ENCODE data around the gene CHAT.

CHAT gene

GRCh38 chr10:49622426-49623425 is 8.9 kb downstream of the CHAT start:
- FAIRE-seq (no peak), DNase-seq (ENCODE audit: insufficient read length, low spot score) (no peak)
- TF ChIP-seq TAF1 (IDR thresholded peaks at IDR 0.05; ENCODE audit: low read depth, low read length) (no peak), PAX5 (IDR thresholded peaks at IDR 0.05; ENCODE audit: insufficient read depth, low read length, severe bottlenecking) (no peak), POU2F2 (IDR thresholded peaks at IDR 0.05; ENCODE audit: low read depth, low read length) (no peak), POLR2AphosphoS5 (IDR thresholded peaks at IDR 0.05; ENCODE audit: low read depth, low read length) (no peak), POLR2A (IDR thresholded peaks at IDR 0.05; ENCODE audit: low read depth, low read length) (no peak), SPI1 (IDR thresholded peaks at IDR 0.05; ENCODE audit: low read depth, low read length) (no peak)

DNA sequence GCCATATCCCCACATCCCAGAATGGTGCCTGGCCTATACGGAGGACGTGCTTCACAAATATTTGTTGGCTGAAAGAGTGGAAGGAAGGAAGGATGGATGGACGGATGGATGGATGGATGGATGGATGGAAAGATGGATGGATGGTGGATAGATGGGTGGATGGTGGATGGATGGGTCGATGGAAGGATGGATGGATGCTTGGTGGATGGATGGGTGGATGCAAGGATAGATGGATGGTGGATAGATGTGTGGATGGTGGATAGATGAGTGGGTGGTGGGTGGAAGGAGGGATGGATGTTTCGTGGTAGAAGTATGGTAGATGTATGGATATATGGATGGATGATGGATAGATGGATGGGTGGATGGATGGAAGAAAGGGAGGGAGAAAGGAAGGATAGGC is 10.8 kb downstream of the CHAT start:
- DNase-seq (ENCODE audit: insufficient read length, low spot score) (no peak), FAIRE-seq (no peak)
- TF ChIP-seq POLR2A (IDR thresholded peaks at IDR 0.05; ENCODE audit: low read depth, low read length) (no peak), PAX5 (IDR thresholded peaks at IDR 0.05; ENCODE audit: insufficient read depth, low read length, severe bottlenecking) (no peak), POLR2AphosphoS5 (IDR thresholded peaks at IDR 0.05; ENCODE audit: low read depth, low read length) (no peak), TAF1 (IDR thresholded peaks at IDR 0.05; ENCODE audit: low read depth, low read length) (no peak), POU2F2 (IDR thresholded peaks at IDR 0.05; ENCODE audit: low read depth, low read length) (no peak), SPI1 (IDR thresholded peaks at IDR 0.05; ENCODE audit: low read depth, low read length) (no peak)

GRCh38 chr10:49625411-49625810 is 11.6 kb downstream of the CHAT start:
- FAIRE-seq = no peak
- no peak for TF ChIP-seq SPI1 (IDR thresholded peaks at IDR 0.05; ENCODE audit: low read depth, low read length)
- no peak for TF ChIP-seq POLR2AphosphoS5 (IDR thresholded peaks at IDR 0.05; ENCODE audit: low read depth, low read length)
- TF ChIP-seq PAX5 (IDR thresholded peaks at IDR 0.05; ENCODE audit: insufficient read depth, low read length, severe bottlenecking) = no peak
- no peak for TF ChIP-seq TAF1 (IDR thresholded peaks at IDR 0.05; ENCODE audit: low read depth, low read length)
- DNase-seq (ENCODE audit: insufficient read length, low spot score) = no peak

DNA sequence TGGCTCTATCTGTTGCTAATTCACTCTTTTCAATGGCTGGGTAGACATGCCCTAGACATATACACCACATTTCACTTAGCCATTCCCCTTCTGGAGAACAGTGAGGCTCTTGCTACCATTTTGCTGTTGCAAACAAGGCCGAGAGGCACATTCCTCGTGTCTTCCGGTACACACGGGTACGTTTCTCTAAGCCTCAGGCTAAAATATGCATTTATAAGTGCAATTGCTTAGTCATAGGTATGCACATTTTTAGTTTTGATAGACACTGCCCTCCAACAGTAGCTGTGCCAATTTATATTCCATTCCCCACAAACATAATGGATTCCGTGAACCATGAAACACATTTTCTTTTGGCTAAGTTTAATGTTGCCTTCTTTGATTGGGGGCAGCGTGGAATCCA is 13.2 kb downstream of the CHAT start:
- FAIRE-seq (no peak), DNase-seq (ENCODE audit: insufficient read length, low spot score) (no peak)
- TF ChIP-seq POU2F2 (IDR thresholded peaks at IDR 0.05; ENCODE audit: low read depth, low read length) (no peak), PAX5 (IDR thresholded peaks at IDR 0.05; ENCODE audit: insufficient read depth, low read length, severe bottlenecking) (no peak), POLR2AphosphoS5 (IDR thresholded peaks at IDR 0.05; ENCODE audit: low read depth, low read length) (no peak), TAF1 (IDR thresholded peaks at IDR 0.05; ENCODE audit: low read depth, low read length) (no peak), SPI1 (IDR thresholded peaks at IDR 0.05; ENCODE audit: low read depth, low read length) (no peak), POLR2A (IDR thresholded peaks at IDR 0.05; ENCODE audit: low read depth, low read length) (no peak)

- no peak for FAIRE-seq
- DNase-seq (ENCODE audit: insufficient read length, low spot score) = no peak
- no peak for TF ChIP-seq POU2F2 (IDR thresholded peaks at IDR 0.05; ENCODE audit: low read depth, low read length)
These were observed 13.9 kb downstream of the CHAT start for GRCh38 chr10:49627644-49628247.

DNA sequence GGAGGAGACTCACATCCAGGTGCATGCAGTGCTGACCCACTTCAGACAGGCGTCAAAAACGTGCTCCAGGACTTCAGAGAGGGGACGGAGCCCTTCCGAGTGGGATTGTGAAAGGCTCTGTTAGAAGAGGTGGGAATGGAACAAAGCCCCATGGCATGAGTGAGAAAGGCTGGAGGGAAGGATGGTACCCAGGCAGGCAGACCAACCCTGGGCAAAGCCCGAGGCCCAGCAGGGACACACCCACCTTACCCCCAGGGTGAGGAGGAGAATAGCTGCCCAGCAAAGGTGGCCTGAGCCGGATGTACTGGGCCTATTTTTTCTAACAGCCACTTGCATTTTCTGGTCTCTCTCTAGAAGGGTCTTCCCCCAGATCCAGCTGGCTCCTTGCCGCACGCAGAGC is 14.8 kb downstream of the CHAT start:
- DNase-seq (ENCODE audit: insufficient read length, low spot score) (no peak), FAIRE-seq (no peak)
- TF ChIP-seq SPI1 (IDR thresholded peaks at IDR 0.05; ENCODE audit: low read depth, low read length) (no peak), TAF1 (IDR thresholded peaks at IDR 0.05; ENCODE audit: low read depth, low read length) (no peak), POLR2A (IDR thresholded peaks at IDR 0.05; ENCODE audit: low read depth, low read length) (no peak), PAX5 (IDR thresholded peaks at IDR 0.05; ENCODE audit: insufficient read depth, low read length, severe bottlenecking) (no peak), POLR2AphosphoS5 (IDR thresholded peaks at IDR 0.05; ENCODE audit: low read depth, low read length) (no peak), POU2F2 (IDR thresholded peaks at IDR 0.05; ENCODE audit: low read depth, low read length) (no peak)

- TF ChIP-seq TAF1 (IDR thresholded peaks at IDR 0.05; ENCODE audit: low read depth, low read length) (no peak), POLR2A (IDR thresholded peaks at IDR 0.05; ENCODE audit: low read depth, low read length) (no peak), SPI1 (IDR thresholded peaks at IDR 0.05; ENCODE audit: low read depth, low read length) (no peak), PAX5 (IDR thresholded peaks at IDR 0.05; ENCODE audit: insufficient read depth, low read length, severe bottlenecking) (no peak), POU2F2 (IDR thresholded peaks at IDR 0.05; ENCODE audit: low read depth, low read length) (no peak), POLR2AphosphoS5 (IDR thresholded peaks at IDR 0.05; ENCODE audit: low read depth, low read length) (no peak)
- DNase-seq (ENCODE audit: insufficient read length, low spot score) = no peak
- FAIRE-seq = no peak
These were observed 15.6 kb downstream of the CHAT start for GRCh38 chr10:49629431-49629881.

DNA sequence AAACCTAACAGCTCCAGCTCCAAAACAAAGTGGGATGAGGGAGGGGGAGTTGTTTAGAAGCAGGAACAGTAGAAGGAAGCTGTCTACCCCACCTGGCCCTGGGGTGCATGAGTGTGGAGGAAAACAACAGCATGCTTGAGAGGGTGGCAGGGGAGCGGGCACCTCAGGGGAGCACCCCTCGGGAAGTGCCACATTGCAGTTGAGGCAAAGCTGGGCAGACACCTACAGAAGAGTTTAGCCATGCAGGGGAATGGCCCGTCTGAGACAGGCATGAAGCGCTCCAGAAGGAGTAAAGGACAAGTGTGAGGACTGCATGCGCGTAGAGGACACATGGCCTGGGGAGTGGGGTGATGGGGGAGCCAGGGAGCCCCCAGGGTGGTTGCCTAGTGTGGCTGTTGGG is 18.1 kb downstream of the CHAT start:
- TF ChIP-seq POU2F2 (IDR thresholded peaks at IDR 0.05; ENCODE audit: low read depth, low read length) (no peak), SPI1 (IDR thresholded peaks at IDR 0.05; ENCODE audit: low read depth, low read length) (no peak), POLR2AphosphoS5 (IDR thresholded peaks at IDR 0.05; ENCODE audit: low read depth, low read length) (no peak), POLR2A (IDR thresholded peaks at IDR 0.05; ENCODE audit: low read depth, low read length) (no peak), PAX5 (IDR thresholded peaks at IDR 0.05; ENCODE audit: insufficient read depth, low read length, severe bottlenecking) (no peak), TAF1 (IDR thresholded peaks at IDR 0.05; ENCODE audit: low read depth, low read length) (no peak)
- DNase-seq (ENCODE audit: insufficient read length, low spot score) (no peak), FAIRE-seq (no peak)

DNA sequence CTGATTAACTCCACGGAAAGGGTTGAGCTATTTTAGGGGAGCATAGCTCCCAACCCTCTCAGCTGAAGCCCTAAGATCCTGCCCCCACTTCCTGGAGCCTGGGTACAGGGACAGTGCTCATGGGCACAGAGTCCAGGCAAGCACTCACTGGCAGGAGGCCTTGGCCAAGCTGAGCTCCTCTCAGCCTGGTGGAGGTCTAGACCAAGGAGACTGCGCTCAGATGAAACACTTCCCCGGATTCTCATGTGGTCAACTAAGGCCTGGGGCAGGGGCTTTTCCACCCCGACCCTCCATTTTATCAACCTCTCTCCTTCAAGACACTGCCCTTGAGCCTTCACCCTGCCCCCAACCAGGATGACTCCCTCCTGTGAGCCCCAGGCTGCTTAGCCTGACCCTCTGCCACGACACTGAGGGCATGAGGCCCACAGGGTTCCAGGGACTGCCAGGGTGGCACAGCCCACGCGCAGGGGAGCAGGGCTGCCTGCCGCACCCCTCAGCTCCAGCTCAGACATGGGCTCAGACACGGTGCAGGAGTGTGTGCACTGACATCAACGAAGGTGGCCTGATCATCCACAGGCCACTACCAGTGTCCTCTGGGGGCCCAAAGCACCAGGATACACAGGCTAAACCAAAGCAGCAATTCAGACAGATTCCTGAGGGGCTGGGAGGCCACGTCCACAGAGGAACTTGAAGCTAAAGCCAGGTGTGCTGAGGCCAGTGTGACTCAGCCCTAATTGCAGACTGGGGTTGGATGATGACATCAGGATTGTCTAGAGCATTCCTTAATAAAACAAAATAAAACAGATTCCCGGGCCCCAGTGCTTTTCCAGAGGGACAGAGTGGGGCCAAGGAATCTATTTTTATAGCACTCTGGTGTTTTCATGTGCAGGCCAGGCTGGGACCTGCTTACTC is 18.8 kb downstream of the CHAT start:
- FAIRE-seq (no peak), DNase-seq (ENCODE audit: insufficient read length, low spot score) (no peak)
- TF ChIP-seq POLR2A (IDR thresholded peaks at IDR 0.05; ENCODE audit: low read depth, low read length) = no peak
- TF ChIP-seq SPI1 (IDR thresholded peaks at IDR 0.05; ENCODE audit: low read depth, low read length) = no peak
- no peak for TF ChIP-seq POLR2AphosphoS5 (IDR thresholded peaks at IDR 0.05; ENCODE audit: low read depth, low read length)
- TF ChIP-seq TAF1 (IDR thresholded peaks at IDR 0.05; ENCODE audit: low read depth, low read length) = no peak
- TF ChIP-seq POU2F2 (IDR thresholded peaks at IDR 0.05; ENCODE audit: low read depth, low read length) = no peak
- TF ChIP-seq PAX5 (IDR thresholded peaks at IDR 0.05; ENCODE audit: insufficient read depth, low read length, severe bottlenecking) = no peak

Measured in GM12891 (cell line).